Activated T-cell treated with anti-CD3 and anti-CD28 coated beads for 1 hour (primary cell): Measurements from ENCODE around the gene HTRA2.

Experiments
- DNase-seq: peaks from one replicate; pipeline ENCODE4 v3.0.0-alpha.2; 2020; ENCODE audit warnings: low read depth

The HTRA2 gene

DNA sequence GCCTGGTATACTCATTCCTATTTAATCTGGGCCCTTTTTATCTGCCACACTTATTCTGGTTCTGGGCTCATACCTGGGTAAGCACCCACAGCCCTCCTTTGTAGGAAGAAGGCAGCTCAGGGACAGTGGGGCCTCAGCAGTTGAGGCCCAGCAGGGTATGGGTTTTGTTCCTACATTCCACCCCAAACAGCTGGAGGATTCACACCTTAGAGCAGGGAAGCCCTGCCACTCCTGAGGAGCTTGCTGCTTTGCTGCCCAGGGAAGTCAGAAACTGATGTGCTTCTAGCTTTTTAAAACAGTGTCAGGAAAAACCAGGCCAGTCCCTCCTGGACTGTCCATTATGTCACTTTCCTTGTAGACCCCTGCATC lies 29.2 kb upstream of the HTRA2 start:
- DNase-seq, result no peak

- DNase-seq, result no peak
These were observed 28.2 kb upstream of the HTRA2 start for GRCh38 chr2:74501335-74502071.

DNA sequence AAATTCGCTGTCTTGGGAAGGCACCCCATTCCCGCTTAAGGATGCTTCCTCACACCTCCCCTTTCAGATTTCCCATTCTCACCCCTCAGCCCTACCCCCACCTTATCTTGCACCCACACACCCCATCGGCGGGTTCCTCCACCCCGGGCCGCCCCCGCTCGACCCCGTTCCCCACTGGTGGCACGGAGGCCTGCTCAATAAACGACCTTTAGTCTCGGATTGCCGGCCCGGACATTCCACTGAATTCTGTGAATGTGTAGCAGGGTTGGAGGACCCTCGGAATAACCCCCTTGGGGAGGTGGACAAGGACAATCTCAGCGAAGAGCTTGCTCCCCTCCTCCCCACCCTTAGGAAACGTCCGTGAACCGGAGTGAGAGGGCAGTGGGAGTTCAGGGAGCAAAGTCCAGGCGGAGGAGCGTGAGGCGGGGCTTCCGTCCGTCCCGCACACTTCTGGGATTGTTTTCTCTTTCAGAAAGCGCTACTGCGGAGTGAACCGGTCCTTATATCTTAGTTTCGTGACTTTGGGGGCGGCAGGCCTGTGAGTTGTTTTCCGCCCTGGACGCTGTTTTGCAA lies 27.5 kb upstream of the HTRA2 start:
- DNase-seq, result no peak

- DNase-seq, result no peak
These were observed 26.8 kb upstream of the HTRA2 start for GRCh38 chr2:74502720-74503505.

DNA sequence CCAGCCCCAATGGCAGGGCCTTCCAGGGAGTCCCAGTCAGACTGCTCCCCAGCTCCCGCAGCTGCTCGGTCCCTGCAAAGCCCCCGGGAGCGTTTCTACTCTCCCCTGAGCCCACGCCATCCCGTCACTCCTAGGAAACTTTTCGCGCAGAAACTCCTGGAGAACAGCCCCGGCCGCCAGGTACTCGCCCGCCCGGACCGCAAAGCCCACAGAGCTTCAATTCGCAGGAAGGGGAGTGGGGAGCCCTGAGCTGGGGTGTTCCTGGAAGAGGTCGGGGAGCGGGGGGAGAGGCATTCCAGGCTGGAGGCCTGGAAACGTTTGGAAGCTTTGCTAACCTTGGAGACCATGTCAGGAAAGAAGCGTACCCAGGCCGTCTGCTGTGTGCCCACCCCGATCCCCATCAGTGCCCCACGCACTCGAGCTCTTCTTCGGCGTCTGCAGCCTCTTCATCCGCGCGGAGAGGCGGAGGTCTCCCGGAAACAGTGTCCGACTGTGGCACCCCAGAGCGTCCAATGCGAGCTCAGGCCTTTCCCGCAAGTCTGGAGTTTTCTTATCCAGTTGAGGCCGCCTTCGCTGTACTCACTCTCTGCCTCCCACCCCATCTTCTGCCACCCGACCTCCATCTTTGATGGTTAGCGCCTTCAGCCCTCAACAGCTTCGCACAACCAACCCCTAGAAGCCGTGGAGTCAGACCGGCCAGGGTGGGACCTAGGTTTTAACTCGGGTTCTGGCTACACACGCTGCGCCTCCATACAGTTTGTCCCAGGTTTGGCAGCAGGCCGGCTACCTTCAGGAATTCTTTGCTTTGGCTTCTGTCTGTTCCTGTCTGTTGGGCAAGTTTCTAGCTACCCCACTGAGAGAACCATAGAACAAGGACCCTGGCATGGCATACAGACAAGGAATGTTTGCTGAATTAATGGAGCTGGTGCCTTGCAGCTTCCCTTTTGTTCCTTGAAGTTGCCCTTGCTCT lies 25.9 kb upstream of the HTRA2 start:
- DNase-seq, result no peak

DNA sequence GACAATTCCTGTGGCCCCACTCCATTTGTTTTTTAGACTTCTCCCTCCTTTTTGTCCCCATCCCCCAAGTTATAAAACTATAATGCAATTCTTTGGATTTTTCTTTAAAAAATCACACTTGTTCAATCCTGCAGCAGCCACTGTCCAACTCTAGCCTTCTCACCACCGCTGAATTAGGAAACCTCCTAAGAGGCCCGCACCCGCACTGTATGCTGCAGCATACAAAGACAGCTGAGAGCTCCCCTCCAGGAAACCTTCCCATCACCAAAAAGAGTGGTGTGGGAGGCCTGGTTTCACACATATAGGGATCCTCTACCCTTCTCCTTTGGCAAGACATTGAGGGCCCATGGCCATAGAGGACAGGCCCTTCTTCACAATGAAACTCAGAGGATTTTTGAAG lies 25.1 kb upstream of the HTRA2 start:
- no peak for DNase-seq

DNA sequence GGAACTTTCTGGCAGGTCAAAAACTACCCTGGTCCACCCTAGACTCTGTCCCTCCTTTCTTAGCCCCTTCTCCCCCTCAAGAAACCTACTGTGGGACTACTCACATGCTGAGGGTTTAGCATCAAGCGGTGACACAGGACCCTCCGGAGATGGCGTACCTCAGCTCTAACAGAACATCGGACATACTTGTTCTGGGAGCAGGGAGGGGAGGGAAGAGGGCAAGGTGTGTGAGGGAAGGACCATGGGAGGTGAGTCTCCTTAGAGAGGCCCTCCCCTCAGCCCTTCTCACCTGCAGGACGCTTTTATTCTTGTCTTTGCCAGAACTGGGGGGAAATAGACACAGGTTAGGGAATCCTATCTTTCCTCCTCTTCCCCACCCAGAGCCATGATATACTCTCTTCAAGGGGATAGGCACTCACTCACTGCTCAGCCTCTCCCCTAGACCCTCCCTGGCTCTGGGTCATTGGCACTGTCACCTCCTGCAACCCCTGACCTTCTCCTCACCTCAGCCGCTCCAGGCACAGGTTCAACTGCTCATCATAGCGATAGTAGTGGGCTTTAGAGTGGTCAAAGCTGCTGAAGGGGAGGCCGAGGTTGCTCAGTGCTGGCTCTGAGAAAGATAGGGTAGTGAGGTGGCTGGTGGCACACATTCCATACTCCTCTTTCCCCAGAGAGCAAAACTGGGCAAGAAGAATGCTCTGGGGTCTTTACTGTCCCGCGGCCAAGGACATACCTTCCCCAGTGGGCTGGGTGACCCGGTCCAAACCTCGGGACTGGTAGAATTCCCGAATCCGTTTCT lies 24.1 kb upstream of the HTRA2 start:
- no peak for DNase-seq

- peak; percentile 98 for DNase-seq
These were observed 22.4 kb upstream of the HTRA2 start, which contains the start of gene PCGF1 for GRCh38 chr2:74507145-74507925. TSS of gene PCGF1 (minus strand) at chr2:74507695. CDS start at chr2:74507668, 27 bp downstream.

- no peak for DNase-seq
These were observed 21.7 kb upstream of the HTRA2 start for GRCh38 chr2:74507926-74508520.

- no peak for DNase-seq
These were observed 19.5 kb upstream of the HTRA2 start for GRCh38 chr2:74510272-74510671.

DNA sequence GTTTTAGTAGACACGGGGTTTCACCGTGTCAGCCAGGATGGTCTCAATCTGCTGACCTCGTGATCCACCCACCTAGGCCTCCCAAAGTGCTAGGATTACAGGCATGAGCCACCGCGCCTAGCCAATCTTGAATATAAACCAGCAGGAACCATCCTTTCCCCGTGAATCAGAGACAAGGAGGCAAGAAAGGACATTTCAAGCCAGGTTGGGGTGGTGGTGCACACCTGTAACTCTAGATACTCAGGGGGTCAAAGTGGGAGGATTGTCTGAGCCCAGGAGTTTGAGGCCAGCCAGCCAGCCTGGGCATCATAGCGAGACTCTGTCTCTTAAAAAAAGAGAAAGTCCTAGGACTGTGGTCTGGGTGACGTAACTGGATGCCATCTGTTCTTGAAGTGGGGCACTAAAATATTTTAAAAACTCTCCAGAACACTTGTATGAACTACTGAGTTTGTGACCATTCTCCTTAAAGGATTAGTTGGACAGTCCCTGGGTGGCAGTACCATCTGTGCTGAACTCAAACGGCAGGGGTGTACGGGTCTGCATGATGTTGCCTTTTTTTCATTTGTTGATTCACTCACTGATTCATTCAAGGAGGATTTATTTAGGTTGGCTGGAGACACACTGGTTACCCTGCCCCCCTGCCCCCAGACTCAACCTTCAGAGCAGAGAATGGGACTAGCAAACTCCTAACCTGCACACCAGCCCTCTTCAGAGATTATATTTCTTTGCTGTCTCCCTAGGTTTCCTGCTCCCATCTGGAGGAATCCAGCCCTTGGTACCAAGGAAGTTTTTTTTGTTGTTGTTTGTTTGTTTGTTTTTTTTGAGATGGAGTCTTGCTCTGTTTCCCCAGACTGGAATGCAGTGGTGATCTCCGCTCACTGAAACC lies 18.4 kb upstream of the HTRA2 start:
- DNase-seq, result no peak

- no peak for DNase-seq
These were observed 16.8 kb upstream of the HTRA2 start for GRCh38 chr2:74512744-74513604.

DNA sequence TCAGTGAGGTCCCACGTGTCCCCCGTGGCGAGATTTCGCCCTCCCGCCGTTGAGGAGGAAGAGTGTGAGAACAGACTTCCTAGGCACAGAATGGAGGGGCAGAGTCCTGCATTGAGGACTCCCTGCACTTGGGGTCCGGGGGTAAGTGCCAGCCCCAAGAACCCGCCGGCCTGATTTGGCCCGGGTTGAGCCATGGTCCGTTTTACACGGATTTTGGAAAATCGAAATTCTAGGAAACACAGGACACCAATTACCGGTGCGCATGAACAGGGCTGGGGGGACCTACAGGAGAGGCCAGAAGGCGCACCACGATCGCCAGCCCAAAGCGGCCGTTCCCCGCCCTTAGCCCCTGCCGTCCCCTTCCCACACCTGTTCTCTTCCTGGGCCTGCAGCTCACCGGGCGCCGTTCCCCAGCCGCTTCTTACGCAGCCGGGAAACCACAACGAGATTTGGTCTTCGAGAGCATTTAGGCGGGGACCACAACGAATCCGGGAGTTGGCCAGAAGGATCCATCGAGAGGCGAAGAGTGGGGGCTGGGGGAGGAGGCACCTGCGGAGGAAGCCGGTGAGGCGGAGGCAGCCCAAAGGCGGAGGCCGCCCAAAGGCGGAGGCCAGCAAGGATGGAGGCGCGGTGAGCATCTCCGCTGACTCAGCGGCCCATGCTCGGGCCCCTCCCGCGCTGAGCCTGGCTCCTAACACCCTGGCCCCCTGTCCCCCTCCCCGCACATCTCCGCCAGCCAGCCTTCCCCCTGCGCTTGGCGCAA lies 15.9 kb upstream of the HTRA2 start:
- DNase-seq, result no peak

GRCh38 chr2:74514368-74515270 lies 15.1 kb upstream of the HTRA2 start, which contains the start of gene TLX2:
TSS of gene TLX2 (plus strand) at chr2:74514450. CDS start at chr2:74514807, 357 bp downstream.
- no peak for DNase-seq

DNA sequence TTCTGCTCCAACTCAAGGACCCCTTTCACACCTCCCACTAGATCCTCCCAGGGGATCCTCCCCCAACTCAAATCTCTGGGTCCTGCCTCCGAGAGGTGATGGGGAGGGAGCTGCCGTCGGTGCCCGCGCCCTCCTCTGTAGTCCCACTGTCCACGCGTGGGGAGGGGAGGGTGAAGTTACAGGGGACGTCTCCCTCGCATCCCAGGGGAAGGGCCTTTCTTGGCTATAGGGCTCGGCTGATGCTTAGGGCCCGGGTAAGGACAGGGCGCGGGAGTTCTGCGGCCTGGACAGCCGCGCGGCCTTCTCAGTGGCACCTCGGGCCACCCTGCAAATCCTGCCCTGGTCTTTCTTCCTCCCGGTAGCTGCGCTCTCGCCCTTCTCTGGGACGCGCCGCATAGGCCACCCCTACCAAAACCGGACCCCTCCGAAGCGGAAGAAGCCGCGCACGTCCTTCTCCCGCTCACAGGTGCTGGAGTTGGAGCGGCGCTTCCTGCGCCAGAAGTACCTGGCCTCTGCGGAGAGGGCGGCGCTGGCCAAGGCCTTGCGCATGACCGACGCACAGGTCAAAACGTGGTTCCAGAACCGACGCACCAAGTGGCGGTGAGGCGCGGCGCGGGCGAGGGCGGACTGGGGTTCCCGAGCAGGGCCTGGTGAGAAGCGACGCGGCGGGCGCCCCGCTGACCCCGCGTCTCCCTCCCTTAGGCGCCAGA lies 14.3 kb upstream of the HTRA2 start:
- DNase-seq, result no peak
